Ecto neural progenitor cell (in vitro differentiated cells): ENCODE data around the gene STAC3.

ENCODE experiments used
- DNase-seq: peaks from one replicate; pipeline ENCODE4 v3.0.0-alpha.2; 2018; ENCODE audit warnings: low spot score

The STAC3 gene

DNA sequence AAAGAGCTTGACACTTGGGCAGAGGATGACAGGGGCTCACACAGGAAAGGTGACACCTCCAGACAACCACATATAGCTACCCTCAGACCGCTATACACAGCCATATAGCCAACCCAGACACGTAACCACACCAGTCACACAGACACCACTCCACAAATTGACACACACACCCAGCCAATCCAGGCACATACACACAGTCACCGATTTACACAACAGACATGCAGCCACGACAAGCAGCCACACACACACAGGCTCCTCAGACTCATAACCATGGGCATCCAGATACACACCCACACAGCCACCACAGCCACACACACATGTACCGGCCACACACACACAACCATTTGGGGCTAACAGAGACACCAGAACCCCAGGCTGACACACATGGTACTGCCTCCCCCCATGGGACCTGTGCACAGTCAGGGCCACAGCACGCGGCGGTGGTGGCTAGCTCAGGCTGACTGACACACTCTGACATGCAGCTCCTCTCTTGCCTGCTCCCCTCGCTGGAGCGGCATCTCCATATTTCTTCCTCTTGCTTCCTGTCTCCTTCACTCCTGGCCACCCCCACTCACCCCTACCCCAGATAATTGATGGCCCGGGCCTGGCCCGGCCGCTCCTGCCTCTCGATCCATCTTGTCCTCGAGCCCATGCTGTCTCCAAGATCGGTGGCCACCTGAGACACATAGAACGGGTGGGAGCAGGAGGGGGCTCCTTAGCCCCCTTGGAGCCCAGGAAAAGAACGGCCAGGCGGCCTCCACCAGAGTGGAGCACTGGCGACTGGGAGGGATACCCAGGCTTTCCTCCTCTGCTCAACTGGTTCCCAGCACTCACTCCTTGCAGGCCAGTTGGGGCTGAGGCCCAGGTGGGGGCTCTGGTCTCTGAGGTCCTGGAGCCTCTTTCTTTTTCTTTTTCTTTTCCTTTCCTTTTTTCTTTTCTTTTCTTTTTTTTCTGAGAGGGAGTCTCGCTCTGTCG, 27.5 kb downstream of the STAC3 start:
- DNase-seq, result no peak

GRCh38 chr12:57222286-57223190, 28.4 kb downstream of the STAC3 start:
- no peak for DNase-seq

GRCh38 chr12:57221169-57221917, 29.6 kb downstream of the STAC3 start:
- DNase-seq, result no peak

DNA sequence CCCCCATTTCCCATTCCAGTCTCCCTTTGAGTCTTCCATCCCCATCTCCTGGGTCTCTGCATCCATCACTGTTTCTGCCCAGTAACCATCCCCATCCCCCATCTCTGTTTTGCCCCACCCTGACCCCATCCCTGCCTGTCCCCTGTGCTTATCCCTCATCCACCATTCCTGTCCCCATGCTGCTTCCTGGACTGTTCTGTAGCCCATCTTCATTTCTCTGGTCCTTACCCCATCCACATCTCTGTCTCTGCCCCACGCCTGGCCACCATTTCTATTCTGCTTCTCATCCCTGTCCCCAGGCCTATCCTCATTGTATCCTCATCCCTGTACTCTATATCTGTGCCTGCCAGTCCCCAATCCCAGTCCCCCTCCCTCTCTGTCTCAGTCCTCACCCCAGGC, 30.2 kb downstream of the STAC3 start:
- DNase-seq, result no peak

- peak; percentile 68 for DNase-seq
These were observed 30.8 kb downstream of the STAC3 start for GRCh38 chr12:57219993-57220754.

GRCh38 chr12:57219205-57219992, 31.6 kb downstream of the STAC3 start:
- DNase-seq, result peak; percentile 75

DNA sequence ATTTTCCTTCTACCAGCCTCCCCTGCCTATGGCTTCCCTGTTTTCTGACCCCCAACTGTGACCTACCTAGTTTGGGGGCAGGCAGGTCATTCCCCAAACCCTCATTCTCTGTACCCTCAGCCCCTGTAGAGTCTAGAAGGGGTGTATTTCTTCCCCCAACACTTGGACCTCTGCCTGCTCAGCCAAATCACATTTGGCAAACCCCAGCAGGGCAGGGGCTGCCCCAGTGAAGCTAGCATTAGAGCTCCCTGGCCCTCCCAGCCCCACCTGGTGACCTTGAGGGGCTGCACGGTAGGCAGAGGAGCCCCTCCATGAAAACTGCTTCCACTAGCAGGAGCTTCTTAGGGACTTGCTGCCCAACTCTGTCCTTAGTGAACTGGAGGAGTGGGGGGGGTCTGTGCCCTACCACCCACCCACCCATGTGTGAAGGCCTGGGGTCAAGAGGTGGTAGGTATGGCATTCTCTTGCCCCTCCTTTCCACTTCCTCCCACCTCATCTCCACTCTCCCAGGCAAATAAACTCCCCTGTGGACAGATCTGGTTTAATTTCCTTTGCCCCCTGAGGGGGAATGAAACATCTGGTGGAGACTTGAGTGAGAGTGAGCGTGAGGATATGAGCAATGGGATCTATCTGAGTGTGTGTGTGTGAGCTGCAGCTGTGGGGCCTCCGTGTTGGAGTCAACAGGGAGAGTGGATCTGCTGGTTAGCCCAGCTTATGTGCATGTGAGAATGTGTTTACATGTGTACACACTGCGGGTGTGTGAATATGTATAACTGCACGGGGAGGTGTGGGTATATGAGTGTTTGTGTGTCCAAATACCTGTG, 32.7 kb downstream of the STAC3 start:
- no peak for DNase-seq

DNA sequence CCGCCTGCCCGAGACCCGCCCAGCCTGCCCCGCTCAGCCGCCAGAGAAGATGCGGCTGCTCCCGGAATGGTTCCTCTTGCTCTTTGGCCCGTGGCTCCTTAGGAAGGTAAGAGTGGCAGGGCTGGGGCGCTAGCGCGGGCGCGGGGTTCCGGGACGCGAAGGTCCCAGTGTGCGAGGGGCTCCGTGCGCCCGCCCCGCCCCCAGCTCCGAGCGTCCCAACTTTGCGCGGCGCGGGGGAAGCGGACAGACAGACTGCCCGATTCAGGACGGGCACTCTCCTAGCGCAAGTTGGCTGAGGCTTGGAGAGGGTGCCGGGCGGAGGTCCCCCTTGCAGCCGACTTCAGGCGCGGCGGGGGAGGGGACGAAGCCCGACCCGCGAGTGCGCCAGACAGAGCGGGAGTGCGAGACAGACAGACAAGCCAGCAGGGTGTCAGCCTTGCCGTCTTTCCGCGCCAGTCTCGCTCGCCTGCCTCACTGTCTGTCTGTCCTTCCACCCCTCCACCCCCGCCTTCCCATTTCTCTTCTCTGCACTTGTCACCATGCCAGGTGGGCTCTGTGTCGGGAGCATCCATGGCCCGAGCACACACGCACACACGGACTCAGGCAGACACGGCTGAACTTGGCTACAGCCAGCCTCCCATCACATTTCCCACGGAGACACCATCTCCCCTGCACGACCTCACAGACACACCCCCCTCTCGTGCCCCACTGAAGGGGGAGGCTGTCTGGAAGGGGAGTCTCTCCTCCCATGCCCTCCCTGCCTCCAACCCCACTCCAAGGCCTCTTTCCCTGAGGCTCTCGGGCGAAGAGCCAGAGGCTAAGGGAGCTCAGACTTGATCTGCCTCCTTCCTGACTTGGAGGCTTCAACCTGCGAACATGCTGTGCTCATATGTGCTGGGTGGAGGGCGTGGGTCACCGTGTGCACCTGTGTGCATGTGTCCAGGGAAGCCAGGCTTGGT, 33.8 kb downstream of the STAC3 start:
- DNase-seq, result peak; percentile 63

- DNase-seq, result peak; percentile 75
These were observed 34.7 kb downstream of the STAC3 start, which contains the start of gene NXPH4 for GRCh38 chr12:57216014-57216911. Gene NXPH4, plus strand, starts transcription at chr12:57216794. Its CDS starts 176 bp downstream, at chr12:57216970.

DNA sequence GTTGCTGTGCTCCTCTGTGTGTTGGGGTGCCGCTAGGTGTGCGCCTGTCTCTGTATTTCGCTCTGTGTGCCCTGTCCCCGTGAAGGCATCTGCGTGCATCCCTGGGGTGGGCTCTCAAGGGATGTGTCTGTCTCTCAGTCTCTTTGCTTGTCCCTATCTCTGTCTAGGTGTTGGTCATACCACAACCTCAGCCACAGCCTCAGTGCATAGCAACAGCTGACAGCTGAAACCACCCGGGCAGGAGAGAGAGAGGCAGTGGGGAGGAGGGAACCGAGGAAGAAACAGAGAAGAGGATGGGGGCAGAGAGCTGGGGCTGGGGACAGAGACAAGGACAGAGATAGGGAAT, 35.3 kb downstream of the STAC3 start:
- no peak for DNase-seq

- DNase-seq, result no peak
These were observed 35.9 kb downstream of the STAC3 start for GRCh38 chr12:57215065-57215464.

DNA sequence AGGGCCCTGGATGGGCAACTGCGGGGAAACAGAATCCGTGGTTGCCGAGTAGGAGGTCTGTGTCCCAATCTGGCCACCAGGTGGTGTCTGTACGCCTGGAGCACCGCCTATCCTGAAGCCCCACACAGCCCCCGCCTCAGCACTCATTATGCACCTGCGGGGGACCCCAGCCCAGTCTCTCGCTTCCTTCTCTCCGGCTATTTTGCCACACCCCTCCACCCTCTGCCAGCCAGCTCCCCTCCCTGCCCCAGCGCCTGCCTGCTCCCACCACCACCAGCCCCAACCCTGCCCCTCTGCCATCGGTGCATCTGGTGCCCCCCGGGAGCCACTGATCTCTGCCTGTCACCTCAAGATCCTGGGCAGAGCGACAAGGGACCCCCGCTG, 36.6 kb downstream of the STAC3 start:
- DNase-seq, result peak; percentile 88

- no peak for DNase-seq
These were observed 37.1 kb downstream of the STAC3 start for GRCh38 chr12:57213763-57214397.

- DNase-seq, result peak; percentile 92
These were observed 37.8 kb downstream of the STAC3 start for GRCh38 chr12:57213058-57213715.

GRCh38 chr12:57212701-57213057, 38.3 kb downstream of the STAC3 start:
- no peak for DNase-seq
